Fibroblast of lung (primary cell): ENCODE data around the gene SGCA. TPM values are rescaled to one million over a fixed set of nuclear protein-coding genes. Genes with fewer than 3 reads are reported as not detected.
A peak's percentile ranks its signal among the peaks of the same experiment; 100 is the strongest.

Experiments
- DNase-seq, 2 donors: peaks; one replicate each; pipeline versions ENCODE4 v3.0.0 to v3.0.0-alpha.2; 2010; ENCODE audit warnings: low read depth in 2 of 2
- H2AFZ ChIP-seq: 2 replicates; pipeline ENCODE4 v1.5.1; 2012; ENCODE audit warnings: low read length, control low read depth, inconsistent platforms
- H3K27ac ChIP-seq: 2 replicates; pipeline ENCODE4 v1.5.1; 2011; ENCODE audit warnings: low read length, control low read depth; ENCODE audit not compliant: insufficient read depth
- H3K27me3 ChIP-seq: 2 replicates; pipeline ENCODE4 v1.5.1; 2011; ENCODE audit warnings: mild to moderate bottlenecking, low read length; ENCODE audit not compliant: control insufficient read depth, insufficient read depth
- H3K36me3 ChIP-seq: 2 replicates; pipeline ENCODE4 v1.5.1; 2011; ENCODE audit warnings: low read length; ENCODE audit not compliant: control insufficient read depth, insufficient read depth
- H3K4me1 ChIP-seq: 2 replicates; pipeline ENCODE4 v1.5.1; 2011; ENCODE audit warnings: low read length; ENCODE audit not compliant: control insufficient read depth, insufficient read depth; ENCODE audit errors: extremely low read depth
- H3K4me2 ChIP-seq: 2 replicates; pipeline ENCODE4 v1.5.1; 2011; ENCODE audit warnings: low read length, control low read depth; ENCODE audit not compliant: insufficient read depth; ENCODE audit errors: extremely low read depth
- H3K4me3 ChIP-seq, 4 experiments: fragments of 200-600 bp in 1 of 4; sonication (generic) in 1 of 4; replicated peaks in 1 of 4; 2 replicates each; pipeline ENCODE4 v1.5.1; 2011 to 2016; ENCODE audit warnings: low read length in 4 of 4, low read depth in 3 of 4, mild to moderate bottlenecking in 3 of 4, control low read depth in 2 of 4, inconsistent platforms in 1 of 4, mixed read lengths in 1 of 4; ENCODE audit not compliant: insufficient read depth in 1 of 4; ENCODE audit errors: control extremely low read depth in 1 of 4
- H3K79me2 ChIP-seq: 2 replicates; pipeline ENCODE4 v1.5.1; 2012; ENCODE audit warnings: mild to moderate bottlenecking, low read length, inconsistent platforms; ENCODE audit not compliant: control insufficient read depth, insufficient read depth
- H3K9ac ChIP-seq: 2 replicates; pipeline ENCODE4 v1.5.1; 2011; ENCODE audit warnings: mild to moderate bottlenecking, low read length, control low read depth; ENCODE audit not compliant: insufficient read depth
- H3K9me3 ChIP-seq: 2 replicates; pipeline ENCODE4 v1.5.1; 2012; ENCODE audit warnings: low read depth, low read length; ENCODE audit not compliant: control insufficient read depth, insufficient read depth
- H4K20me1 ChIP-seq: 2 replicates; pipeline ENCODE4 v1.5.1; 2011; ENCODE audit warnings: low read length; ENCODE audit not compliant: control insufficient read depth, insufficient read depth; ENCODE audit errors: extremely low read depth
- CTCF ChIP-seq, 2 donors: IDR thresholded peaks in 1 of 2; conservative IDR thresholded peaks in 1 of 2; 1 replicate in 1 of 2; 2 replicates in 1 of 2; pipeline ENCODE4 v1.5.1; 2011 to 2012; ENCODE audit warnings: low read length in 2 of 2, control low read depth in 1 of 2, inconsistent platforms in 1 of 2, low read depth in 1 of 2, mild to moderate bottlenecking in 1 of 2
- EZH2 ChIP-seq: IDR thresholded peaks from 2 replicates; pipeline ENCODE4 v1.5.1; 2012; ENCODE audit warnings: low read length, control low read depth, mild to moderate bottlenecking; ENCODE audit errors: missing control alignments
- polyA plus RNA-seq, 2 donors: library from polyadenylated mRNA; depleted of rRNA in 1 of 2; stranded (reverse) in 1 of 2; unstranded in 1 of 2; fragments of >200 nt; gene quantifications; 2 replicates each; pipeline ENCODE4 v1.2.1, GENCODE V29; 2011 to 2012; ENCODE audit warnings: missing spikeins in 1 of 2
- total RNA-seq: library from RNA; depleted of rRNA; stranded (reverse); fragments of >200 nt; gene quantifications from 2 replicates; pipeline ENCODE4 v1.2.1, GENCODE V29; 2014

SGCA gene
- total and polyA plus RNA-seq, 2 donors (not counting 1 experiment from before 2014, with no cell fraction given): 1.6 to 4.3 TPM

- Histone ChIP-seq H3K27me3 (no peaks in the 10 kb centered on the region), H3K9ac (peak overlapping the region; percentile 88), H4K20me1 (no peaks in the 10 kb centered on the region), H3K79me2 (no peaks in the 10 kb centered on the region), H3K4me1 (peaks cover 51% of the 10 kb centered on the region), H2AFZ (no peak overlapping the region), H3K4me3 (peak overlapping the region in 1 of 4 experiments; percentile 52), H3K4me2 (peak overlapping the region; percentile 85), H3K27ac (peak overlapping the region; percentile 100), H3K36me3 (no peaks in the 10 kb centered on the region), H3K9me3 (no peaks in the 10 kb centered on the region)
- TF ChIP-seq CTCF (conservative IDR thresholded peaks at IDR 0.05 in 1 of 2, IDR thresholded peaks at IDR 0.05 in 1 of 2; ENCODE audit: low read depth in 1 of 2, low read length in 2 of 2): no peak
- TF ChIP-seq EZH2: no peak
- DNase-seq: no peak
These were observed 45.7 kb downstream of the SGCA start for GRCh38 chr17:50211249-50212120.

- Histone ChIP-seq H3K9ac (no peak overlapping the region), H3K36me3 (no peaks in the 10 kb centered on the region), H3K27ac (peak overlapping the region; percentile 100), H3K4me2 (peak overlapping the region; percentile 6), H2AFZ (no peak overlapping the region), H3K79me2 (no peaks in the 10 kb centered on the region), H3K27me3 (no peaks in the 10 kb centered on the region), H3K4me3 (no peak overlapping the region), H3K4me1 (peaks cover 52% of the 10 kb centered on the region), H3K9me3 (no peaks in the 10 kb centered on the region), H4K20me1 (no peaks in the 10 kb centered on the region)
- TF ChIP-seq EZH2 (no peak), CTCF (conservative IDR thresholded peaks at IDR 0.05 in 1 of 2, IDR thresholded peaks at IDR 0.05 in 1 of 2; ENCODE audit: low read depth in 1 of 2, low read length in 2 of 2) (no peak)
- DNase-seq: peak; percentile 84 to 85
These were observed 46.5 kb downstream of the SGCA start for GRCh38 chr17:50212121-50212843.
